ENCODE data around the gene MYH14.

Gene MYH14

GRCh38 chr19:50203281-50204080 is at the start of gene MYH14:
MYH14 (plus strand) TSS chr19:50203622; CDS start chr19:50210366, 6,744 bp downstream.
- DNase-seq, result peak in 1 of 2 donors; percentile 21

GRCh38 chr19:50154529-50154928 is 48.9 kb upstream of the MYH14 start:
- no peak for DNase-seq

- no peak for DNase-seq
Measured at GRCh38 chr19:50155520-50156109, 47.8 kb upstream of the MYH14 start.

GRCh38 chr19:50158577-50158976 is 44.8 kb upstream of the MYH14 start:
- no peak for DNase-seq

GRCh38 chr19:50159078-50159477 is 44.3 kb upstream of the MYH14 start:
- DNase-seq, result no peak

DNA sequence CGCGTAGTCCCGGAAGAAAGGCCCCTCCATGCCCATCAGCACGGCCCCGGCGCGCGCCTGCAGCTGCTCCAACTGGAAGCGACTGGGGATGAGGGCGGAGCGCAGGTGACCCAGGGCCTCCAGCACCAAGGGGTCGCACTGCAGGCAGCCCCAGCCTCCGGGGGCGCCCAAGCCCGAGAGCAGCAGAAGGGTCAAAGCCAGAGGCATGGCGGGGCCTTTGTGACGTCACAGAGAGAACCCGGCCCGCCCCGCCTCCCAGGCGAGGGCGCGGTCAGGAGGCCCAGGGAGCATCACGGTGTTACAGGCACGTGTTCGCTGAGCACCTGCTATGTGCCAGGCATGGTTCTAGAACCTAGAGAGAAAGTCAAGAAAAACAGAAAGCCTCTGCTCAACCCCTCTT is 40.4 kb upstream of the MYH14 start, which contains the start of gene IZUMO2:
Gene IZUMO2, minus strand, starts transcription at position 294 of the 400 bp plus-strand sequence. Its CDS starts 87 bp downstream, at position 207.
- no peak for DNase-seq

- no peak for DNase-seq
Measured at GRCh38 chr19:50167314-50167721, 36.1 kb upstream of the MYH14 start.

DNA sequence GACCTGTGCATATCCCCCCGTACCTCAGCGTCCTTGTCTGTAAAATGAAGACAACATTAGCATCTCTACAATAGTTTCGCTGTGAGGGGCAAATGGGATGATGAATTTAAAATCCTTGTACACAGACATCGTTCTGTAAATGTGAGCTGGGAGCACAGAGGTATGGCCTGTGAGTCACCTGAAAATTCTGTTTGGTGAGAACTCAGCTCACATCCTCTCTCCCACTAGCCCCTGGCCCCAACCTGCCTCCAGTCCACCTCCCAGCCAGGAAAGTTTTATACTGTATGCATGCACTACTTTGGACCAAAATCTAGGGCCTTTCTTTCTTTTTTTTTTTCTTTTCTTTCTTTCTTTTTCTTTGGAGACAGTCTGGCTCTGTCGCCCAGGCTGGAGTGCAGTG is 31.7 kb upstream of the MYH14 start:
- no peak for DNase-seq

GRCh38 chr19:50172726-50173125 is 30.7 kb upstream of the MYH14 start:
- DNase-seq, result no peak

GRCh38 chr19:50173127-50173526 is 30.3 kb upstream of the MYH14 start:
- DNase-seq, result no peak

DNA sequence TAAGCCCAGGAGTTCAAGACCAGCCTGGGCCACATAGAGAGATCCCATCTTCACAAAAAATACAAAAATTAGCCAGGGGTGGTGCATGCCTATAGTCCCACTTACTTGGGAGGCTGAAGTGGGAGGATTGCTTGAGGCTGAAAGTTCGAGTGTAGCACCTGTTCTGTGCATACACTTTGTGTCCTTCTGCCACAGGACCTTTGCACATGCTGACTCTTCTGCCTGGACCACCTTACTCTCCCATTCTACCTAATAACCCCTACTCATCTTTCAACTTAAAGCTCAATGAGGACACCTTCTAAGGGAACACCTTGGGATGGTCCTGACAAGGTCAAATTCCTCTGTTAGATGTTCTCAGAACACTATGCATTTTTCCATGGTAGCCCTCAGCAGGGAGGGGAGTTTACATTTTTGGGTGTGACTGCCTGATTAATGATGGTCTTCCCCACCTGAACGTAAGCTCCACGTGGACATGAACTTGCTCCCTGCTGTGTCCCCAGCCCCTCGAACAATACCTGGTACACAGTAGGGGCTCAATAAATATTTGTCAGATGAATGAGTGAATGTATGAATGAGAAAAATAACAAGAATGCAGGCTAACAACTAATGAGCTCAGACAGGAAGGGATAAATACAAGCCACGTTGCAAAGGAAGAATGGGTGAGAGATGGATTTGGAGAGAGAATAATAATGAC is 29.2 kb upstream of the MYH14 start:
- DNase-seq, result no peak

GRCh38 chr19:50175924-50176323 is 27.5 kb upstream of the MYH14 start:
- no peak for DNase-seq

DNA sequence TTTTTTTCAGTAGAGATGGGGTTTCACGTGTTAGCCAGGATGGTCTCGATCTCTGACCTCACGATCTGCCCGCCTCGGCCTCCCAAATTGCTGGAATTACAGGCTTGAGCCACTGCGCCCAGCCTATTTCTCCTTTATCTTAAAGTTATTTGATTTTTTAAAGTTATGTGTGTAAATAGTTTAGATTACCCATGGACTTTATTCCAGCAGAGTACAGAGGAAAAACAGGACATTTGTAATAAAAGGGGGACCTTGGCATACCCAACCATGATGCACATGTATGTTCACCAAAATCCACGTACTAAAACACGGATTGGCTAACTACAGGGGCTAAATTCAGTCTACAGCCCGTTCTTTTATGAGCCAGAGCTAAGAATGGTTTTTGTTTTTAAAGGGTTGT is 26.6 kb upstream of the MYH14 start:
- DNase-seq, result no peak

DNA sequence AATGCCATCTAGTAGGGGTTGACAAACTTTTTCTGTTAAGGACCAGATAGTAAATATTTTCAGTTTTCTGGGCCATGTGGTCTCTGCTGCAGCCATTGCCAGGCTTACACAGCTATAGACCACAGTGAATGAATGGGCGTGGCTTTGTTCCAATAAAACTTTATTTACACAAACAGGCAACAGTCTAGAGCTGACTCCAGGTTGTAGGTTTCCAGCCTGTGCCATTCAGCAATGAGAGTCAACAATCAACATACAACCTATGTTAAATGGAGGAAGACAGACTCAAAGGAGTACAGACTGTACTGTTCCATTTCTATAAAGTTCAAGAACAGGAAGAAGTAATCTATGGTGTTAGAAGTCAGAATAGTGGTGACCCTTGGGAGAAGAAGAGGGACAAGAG is 25.1 kb upstream of the MYH14 start:
- DNase-seq, result no peak

DNA sequence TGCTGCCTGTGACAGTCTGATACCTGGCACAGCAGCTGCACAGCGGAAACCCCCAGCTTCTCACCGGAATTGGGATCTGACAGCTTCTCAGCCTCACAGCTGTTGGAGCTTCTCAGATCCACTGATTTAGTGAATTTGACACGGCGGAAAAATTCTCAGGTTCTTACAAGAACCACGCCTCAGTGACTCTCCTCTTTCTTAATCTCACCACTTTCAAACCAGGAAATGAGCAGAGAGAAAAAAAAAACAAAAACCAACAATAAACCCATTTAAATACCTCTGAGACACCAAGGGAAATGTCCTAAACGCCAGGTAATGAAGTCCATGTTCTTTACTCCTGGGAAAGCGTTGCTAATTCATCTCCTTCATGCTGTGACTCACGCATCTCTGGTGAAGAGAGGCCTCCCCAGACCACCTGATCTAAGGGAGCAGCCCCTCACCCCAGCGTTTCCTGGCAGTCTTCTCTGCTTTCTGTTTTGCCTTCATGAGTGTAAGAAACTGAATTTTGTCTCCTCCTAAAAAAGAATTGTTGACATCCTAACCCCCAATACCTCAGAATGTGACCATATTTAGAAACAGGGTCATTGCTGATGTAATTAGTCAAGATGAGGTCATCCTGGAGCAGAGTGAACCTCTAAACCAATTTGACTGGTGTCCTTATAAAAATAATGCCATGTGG is 24.4 kb upstream of the MYH14 start:
- no peak for DNase-seq

GRCh38 chr19:50181121-50181520 is 22.3 kb upstream of the MYH14 start:
- no peak for DNase-seq

- DNase-seq, result no peak
Measured at GRCh38 chr19:50184196-50184595, 19.2 kb upstream of the MYH14 start.

- no peak for DNase-seq
Measured at GRCh38 chr19:50187937-50188336, 15.5 kb upstream of the MYH14 start.

GRCh38 chr19:50189331-50189730 is 14.1 kb upstream of the MYH14 start:
- no peak for DNase-seq

- no peak for DNase-seq
Measured at GRCh38 chr19:50190439-50190891, 13.0 kb upstream of the MYH14 start.

DNA sequence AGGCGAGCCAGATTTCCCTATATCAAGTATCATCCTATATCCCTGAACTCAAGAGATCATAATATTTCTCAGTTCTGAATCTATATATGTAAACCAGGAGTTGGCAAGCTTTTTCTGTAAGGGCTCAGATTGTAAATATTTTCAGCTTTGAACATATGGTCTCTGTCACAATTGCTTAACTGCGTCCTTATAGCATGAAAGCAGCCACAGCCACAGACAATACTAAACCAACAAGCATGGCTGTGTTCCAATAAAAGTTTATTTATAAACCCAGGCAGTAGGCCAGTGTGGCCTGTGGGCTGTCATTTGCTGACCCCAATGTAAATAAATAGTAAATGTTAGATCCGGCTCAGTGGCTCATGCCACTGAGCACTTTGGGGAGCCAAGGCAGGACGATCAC is 12.2 kb upstream of the MYH14 start:
- no peak for DNase-seq

GRCh38 chr19:50192463-50193211 is 10.8 kb upstream of the MYH14 start:
- DNase-seq, result no peak
